HG03139 (cell line): ENCODE results near the gene CX3CR1.
"Not testable (repeated sequence)": the region's sequence is repeated elsewhere in the genome, so short reads cannot be mapped to it uniquely, and the experiment has no call there.

Experiments used
- ATAC-seq: cut with Tn5 transposase; IDR thresholded peaks from one replicate; pipeline ENCODE4 v1.9.1; 2021; ENCODE audit not compliant: unreplicated experiment

CX3CR1 gene

DNA sequence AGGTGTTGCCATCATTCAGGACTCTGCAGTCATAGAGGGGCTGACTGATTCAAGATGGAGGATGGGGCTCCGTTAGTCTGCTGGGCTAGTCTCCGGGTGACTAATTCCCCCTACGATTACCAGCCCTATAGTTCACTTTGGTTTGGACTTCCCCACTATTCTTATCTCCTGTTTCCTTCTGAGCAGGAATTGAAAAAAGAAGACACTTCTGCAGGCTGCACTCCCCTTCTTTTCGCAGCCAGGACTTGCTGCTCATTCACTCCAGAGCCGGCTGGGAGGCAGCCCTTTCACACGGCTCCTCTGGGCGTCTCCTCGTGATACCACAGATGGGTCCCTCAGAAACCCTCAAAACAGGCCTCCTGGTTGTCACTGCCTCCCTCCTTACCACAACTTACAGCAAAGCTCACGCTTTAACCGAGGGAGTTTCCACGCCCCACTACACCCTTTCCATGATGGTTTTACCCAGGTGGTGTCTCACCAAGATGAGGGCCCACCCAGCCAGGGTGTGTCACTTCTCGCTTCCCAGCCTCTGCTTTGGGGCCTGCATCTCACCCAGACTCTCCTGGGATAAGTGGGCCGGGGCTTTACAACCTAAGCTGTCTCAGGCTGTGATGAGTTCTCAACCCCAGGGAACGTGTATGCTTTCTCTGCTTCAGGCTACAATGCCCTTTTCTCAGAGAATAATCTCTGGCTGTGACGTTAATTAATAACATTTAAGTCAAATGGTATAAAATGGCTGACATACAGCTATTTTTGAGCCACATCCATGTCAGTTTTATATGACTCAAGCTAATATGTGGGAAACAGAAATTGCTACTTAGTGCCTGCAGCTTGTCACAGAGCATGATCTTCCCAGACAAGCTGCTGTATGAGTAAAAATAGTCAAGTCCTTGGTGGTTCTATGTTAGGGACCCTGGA is 11.9 kb downstream of the CX3CR1 start:
- ATAC-seq = no peak

DNA sequence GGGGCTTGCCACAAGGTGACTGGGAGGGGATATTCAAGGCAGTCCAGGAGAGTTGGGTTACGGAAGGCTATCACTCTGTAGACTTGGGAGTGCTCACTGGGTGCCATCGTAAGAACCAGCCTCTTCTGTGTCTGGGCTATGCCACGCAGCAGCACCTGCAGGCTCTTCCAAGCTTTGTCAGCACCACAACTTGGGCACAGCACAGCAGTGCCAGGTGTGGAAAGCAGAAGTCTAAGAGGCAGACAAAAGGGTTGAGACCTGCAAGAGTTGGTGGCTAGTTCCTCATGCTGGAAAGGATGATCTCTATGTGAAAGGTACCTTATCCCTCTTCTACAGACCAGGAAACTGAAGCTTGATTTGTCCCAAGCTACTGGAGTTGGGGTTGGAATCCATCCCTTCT is 15.8 kb downstream of the CX3CR1 start:
- ATAC-seq = no peak

DNA sequence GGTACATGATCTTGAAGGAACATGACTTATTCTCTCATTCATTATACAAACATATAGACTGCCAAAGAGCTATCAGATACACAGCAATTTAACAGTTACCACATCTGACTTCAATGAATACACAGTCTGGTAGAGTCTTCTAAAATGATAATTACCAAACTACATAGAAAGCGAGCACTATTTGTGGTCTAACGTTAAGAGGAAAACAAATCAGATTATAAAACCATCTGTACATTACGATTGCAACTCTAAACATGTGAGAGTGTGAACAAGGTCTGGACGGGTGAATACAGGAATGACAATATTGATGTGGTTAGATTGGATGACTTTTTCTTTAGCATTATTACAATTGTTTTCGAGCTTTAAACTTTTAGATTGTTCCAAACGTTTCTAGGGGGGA is 16.3 kb downstream of the CX3CR1 start:
- no peak for ATAC-seq

DNA sequence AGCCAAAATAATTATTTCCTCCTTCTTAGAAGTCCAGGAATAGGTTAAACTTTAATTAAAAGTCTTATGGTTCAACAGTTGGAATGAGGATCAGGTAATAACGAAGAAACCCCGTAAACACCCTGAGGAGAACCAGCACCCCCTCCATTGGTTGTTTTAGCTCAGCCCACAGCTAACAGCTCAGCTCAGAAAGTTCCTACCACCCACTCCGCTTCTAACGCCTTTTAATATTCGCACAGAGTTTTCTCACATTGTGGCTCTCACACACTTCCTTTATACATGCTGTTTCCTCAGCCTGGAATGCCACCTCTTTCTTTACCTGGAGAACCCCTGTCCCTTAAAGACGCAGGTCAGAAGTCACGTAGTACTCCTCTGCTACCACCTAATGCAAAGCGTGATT is 17.0 kb downstream of the CX3CR1 start:
- ATAC-seq = no peak

DNA sequence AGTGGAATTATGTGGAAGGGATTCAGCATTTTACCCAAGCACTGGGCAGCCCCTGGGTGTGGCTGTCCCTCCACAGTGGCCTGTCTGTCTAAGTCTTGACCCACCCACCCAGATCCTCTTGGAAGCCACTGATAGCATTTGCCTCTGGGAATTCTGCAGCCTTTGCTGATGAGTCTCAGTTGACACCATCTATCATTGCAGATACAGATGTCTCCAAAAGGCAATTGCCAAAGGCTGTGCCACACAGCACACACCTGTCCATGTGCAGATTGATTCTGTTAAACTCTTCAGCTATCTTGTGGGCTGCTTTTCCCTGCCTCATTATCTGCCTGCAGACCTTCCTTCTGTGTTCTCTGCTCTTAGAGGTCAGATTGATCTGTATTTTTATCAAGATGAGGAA is 18.1 kb downstream of the CX3CR1 start:
- ATAC-seq = no peak

DNA sequence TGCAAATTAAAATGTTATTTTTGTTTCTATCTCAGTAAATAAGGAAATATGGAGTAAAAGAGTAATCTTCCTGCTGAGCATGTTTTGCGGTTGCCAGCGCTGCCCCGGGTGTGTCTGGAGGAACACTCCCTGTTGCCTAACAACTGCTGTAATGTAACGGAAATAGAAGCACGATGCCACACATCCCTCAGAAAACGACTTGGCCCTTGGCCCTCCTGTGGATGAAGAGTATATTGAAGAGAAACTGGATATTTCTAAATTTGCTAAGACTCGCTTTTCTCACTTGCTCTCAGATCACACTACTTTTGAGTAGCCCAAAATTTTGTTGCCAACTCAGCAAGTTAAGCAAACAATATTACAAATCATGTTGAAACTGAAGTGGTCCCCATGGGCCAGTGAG is 18.9 kb downstream of the CX3CR1 start:
- ATAC-seq = peak; percentile 81

DNA sequence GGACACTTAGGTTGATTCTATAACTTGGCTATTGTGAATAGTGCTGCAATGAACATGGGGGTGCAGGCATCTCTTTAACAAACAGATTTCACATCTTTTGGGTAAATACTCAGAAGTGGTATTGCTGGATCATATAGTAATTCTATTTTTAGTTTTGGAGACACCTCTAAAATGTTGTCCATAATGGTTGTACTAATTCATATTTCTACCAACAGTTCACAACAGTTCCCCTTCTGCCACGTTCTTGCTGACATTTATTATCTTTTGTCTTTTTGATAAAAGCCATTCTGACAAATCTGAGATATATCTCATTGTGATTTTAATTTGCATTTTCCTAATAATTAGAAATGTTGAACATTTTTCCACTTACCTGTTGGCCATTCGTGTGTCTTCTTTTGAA is 19.5 kb downstream of the CX3CR1 start:
- no peak for ATAC-seq

DNA sequence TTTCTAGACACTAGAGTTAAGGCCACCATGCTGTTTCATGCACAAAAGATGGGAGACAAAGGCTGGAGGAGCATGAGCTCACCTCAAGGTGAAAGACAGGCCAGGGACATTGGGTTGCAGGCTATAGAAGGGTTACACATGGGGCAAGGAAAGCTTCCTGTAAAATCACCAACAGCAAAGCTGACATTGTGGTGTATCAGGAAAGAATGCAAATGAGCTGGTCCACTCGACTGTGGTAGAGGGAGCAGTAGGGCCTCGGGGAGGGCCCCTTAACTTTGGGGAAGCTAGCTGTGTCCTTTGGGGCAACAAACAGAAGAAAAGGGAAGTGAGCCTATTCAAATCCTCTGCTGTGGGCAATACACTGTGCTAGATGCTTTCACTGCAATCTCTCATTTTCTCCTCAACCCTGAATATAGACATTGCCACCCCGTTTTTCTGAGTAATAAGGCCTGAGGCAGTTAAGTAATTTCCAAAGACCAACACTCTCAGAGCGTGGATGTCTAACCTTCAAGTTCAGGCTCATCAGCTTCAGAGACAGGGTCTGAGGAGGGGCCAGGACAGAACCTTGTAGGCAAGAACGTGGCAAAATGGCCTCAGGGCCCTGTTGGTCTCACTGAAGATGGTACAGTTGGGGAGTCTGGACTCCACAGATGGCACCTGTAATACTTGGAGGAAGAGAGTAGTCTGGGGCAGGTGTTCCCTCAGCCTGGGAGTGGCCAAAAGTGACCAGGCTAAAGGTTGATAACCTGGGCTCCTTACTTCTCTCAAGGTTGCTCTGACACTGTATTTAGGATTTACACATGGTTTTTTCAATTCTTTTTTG is 24.1 kb downstream of the CX3CR1 start:
- peak; percentile 95 for ATAC-seq

DNA sequence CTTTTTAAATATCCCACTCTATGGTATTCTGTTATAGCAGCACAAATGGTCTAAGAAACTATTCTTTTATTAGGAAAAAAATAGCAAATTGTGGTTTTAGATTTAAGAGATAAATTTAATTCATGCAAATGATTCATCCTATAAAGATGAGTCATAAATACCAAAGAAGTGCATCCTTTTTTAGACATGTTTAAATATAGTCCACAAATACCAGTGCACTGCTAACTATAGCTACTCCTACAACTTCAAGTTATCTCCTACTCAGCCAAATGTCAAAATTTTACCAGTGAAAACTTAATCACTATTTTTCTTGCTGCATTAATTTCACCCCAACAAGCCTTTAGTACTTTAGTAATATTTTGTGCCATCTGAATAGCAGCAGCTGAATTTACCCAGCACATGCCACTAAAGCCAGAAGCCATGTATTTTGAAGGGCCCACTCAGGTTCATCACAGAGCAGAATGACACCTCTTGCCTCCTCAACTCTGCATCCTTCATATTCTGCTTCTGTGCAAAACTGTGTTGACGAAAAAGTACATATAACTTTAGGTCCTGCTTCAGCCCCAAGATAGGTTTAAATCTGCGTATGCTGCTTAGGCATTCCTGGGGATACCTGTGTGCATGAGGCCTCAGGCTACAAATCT is 24.9 kb downstream of the CX3CR1 start:
- ATAC-seq = no peak

DNA sequence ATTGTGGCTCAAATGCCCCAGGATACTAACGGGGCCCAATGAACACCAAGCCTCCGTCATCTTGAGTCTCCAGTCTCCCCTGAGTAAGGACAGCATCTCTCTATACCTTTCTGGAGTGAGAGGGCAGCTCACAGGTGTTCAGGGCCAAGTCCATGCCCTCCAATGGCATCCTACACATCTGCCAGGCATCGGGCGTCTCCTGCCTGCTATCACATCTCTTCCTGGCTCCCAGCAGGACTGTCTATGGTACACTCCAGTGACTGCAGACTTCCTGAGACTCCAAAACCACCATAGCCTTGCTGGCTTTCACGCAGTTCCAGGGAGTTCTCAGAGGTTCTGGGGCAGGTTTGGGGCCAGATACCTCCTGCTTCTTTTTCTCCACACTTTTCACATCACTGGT is 28.3 kb downstream of the CX3CR1 start:
- no peak for ATAC-seq

DNA sequence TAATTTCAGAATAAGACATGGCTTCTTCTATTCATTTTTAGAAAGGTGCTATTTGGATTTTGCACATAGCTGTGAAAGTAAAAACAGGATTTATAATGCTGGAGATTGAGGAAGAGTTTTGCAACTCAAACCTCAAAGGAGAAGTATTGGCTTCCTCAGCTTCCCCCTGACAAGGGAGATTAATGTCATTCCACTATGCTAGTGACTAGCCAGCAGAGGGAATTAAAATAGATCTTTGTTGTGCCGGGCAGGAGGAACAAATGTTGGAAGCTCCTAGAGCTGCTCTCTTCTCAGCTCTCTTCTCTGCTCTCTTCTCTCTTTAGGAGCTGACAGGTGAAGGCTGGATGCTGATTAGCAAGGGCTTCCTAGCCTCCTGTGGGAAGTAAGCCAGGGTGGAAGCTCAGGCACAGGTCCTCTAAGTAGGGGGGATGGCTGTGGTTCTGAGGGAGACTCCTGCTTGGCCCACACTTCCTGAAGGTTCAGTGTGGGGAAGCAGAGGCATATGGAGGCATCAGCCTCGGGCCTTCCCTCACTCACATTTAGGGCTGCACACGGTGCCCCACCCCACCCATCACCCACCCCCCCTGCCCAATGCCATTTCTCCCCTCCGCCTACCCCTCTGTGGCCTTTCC is 29.6 kb downstream of the CX3CR1 start:
- ATAC-seq = no peak

DNA sequence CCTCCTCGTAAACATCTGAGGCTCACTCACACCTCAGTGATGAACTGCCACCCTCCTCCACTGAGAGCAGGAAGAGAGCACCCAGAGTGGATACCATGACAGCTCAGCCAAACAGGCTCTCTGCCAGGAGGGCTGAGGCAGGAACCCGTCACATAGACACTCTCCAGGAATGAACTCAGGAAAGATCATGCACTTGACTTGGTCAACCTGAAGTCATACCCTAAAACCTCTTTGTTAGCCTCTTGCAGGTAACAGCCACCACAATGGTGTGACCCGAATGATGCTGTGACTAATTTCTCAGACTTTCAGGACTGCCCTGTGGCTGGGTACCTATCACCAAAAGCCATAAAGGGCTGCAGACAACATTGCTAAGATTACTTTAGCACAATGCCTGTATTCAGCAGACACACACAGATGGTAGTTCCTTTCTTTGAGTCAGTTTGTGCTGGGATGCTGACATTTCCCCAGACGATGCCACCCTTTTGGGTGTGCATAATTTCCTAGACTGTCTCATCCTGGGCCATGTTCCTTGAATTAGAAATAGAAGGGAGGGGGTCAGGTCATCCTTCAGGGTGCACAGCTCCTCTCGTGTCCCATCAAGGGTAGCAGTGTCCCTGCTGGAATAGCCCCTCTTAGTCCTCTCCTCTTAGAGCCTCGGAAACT is 30.3 kb downstream of the CX3CR1 start:
- ATAC-seq = no peak

DNA sequence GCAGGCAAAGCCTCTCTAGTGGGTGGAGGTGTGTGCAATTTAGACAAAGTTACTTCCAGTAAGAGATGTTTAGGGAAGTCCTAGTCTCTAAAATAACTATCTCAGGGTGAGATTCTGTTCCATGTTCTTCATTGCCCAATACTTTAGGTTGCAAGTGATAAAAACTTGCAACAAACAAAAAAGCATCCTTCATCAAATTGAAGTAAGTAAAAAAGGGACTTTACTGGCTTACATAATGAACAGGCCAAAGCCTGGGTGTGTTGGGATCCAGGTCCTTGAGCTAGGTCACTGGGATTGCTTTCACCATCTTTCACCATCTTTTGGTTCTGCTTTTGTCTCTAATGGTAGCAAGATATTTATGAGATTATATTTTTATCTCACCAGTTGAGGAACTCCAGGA is 38.3 kb downstream of the CX3CR1 start:
- no peak for ATAC-seq

DNA sequence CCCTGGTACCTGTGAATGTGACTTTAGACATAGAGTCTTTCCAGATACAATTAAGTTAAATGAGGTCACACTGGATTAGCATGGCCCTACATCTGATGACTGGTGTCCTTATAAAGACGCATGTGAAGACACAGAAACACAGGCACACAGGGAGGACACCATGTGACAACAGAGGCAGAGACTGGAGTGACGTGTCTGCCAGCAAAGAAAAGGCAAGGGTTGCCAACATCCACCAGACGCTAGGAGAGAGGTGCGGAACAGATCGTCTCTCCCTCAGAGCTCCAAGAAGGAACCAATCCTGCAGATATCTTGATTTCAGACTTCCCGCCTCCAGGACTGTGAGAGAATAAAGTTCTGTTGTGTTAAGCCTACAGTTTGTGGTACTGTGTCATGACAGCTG is 42.8 kb downstream of the CX3CR1 start:
- no peak for ATAC-seq

DNA sequence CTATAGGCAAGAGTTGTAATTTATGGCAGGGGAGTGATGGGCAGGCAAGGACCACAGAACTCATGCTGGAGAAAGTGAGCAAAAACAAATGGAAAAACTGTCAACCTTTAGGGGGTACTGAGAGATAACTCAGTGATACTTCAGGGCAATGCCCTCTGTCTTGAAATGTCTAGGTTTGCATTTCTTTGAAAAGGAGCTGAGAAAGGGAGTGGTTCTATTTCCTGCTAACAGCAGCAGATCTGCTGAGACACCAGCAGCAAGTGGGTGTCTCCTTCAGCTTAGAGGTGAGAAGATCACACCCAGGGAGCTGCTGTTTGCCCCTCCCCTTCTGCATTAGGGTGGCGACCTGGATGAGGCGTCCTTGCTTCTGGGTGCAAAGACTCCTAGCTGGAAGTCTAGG is 45.2 kb downstream of the CX3CR1 start:
- no peak for ATAC-seq

DNA sequence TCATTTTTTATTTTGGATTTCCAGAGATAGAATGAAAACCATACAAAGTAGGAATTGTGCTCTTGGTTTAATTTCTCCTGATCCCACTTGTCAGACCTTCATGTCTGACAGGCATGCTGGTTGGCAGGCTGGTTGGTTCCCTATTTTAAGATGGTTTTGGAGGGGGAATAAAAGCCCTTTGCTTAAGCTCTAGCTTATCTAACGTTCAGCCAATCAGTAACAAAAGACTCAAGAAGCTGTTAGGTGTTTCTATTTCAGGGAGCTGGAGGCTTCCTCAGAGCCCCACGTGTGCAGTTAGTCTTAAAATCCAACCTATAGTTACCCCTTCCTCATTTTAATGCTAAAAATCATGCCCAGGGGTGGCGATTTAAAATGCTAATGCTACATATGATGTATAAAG is 47.0 kb downstream of the CX3CR1 start:
- ATAC-seq = no peak

DNA sequence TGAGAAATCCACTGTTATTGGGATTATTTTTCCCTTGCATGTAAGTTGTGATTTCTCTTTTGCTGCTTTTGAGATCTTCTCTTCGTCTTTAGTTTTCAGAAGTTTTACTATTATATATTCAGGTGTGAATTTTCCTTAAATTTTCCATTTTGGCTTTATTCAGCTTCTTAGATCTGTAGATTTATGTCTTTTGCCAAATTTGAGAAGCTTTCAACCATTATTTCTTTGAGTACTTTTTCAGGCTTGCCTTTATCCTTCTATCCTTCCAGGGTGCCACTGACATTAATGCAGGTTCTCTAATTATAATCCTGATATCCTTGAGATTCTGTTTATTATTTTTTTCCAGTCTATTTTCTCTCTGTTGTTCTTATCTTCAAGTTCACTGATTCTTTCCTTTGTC is 49.4 kb downstream of the CX3CR1 start:
- ATAC-seq = no peak

DNA sequence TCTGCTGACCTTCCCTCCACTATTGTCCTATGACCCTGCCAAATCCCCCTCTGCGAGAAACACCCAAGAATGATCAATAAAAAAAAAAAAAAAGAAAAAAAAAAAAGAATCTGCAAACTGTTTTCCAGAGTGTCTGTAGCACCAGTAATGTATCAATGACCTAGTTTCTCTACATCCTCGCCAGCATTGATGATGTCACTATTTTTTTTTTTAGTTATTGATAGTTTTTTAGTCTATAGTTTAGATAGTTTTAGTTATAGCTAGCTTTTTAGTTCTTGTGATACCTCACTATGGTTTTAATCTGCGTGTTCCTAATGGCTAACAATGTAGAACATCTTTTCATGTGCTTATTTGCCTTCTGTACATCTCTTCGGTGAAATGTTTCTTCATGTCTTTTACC is 51.3 kb downstream of the CX3CR1 start:
- ATAC-seq = no peak

DNA sequence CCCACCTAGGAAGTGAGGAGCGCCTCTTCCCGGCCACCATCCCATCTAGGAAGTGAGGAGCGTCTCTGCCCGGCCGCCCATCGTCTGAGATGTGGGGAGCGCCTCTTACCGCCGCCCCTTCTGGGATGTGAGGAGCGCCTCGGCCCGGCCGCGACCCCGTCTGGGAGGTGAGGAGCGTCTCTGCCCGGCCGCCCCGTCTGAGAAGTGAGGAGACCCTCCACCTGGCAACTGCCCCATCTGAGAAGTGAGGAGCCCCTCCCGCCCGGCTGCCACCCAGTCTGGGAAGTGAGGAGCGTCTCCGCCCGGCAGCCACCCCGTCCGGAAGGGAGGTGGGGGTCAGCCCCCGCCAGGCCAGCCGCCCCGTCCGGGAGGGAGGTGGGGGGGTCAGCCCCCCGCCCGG is 52.2 kb downstream of the CX3CR1 start:
- ATAC-seq = not testable (repeated sequence)

DNA sequence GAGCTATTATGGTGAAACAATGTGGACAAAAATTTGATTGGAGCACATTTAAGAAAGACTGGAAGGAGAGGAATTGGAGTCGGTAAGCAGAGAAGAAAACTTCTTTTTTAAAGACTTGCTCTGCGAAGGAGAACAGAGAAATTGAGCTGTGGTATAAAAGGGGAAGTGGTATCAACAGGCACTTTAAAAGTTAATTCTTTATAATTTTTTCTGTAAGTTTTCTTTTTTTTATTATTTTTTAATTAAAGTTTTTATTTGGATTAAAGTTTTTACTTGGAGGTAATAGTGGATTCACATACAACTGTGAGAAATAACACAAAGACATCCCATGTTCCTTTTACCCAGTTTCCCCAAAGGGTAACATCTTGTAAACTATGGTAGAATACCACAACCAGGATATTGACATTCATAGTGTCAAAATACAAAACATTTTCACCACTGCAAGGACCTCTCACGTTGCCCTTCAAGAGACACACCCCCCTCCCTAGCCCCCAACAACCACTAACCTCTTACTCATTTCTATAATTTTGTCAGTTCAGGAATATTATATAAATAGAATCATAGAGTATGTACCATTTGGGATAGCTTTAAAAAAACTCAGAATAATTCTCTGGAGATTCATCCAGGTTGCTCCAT is 53.6 kb downstream of the CX3CR1 start:
- ATAC-seq = no peak
